ENCODE measurements around the gene PPL. TPM values are rescaled to one million over a fixed set of nuclear protein-coding genes. Genes with fewer than 3 reads are reported as not detected.

Gene PPL
- polyA plus RNA-seq, 1 experiment, result 0.56 TPM

GRCh38 chr16:4944333-4945281, 7.7 kb upstream of the PPL start:
- H3K27me3 ChIP-seq (ENCODE audit: control insufficient read depth, insufficient read depth, low read length), result no peaks in the 10 kb centered on the region
- TF ChIP-seq, protein P1, sequence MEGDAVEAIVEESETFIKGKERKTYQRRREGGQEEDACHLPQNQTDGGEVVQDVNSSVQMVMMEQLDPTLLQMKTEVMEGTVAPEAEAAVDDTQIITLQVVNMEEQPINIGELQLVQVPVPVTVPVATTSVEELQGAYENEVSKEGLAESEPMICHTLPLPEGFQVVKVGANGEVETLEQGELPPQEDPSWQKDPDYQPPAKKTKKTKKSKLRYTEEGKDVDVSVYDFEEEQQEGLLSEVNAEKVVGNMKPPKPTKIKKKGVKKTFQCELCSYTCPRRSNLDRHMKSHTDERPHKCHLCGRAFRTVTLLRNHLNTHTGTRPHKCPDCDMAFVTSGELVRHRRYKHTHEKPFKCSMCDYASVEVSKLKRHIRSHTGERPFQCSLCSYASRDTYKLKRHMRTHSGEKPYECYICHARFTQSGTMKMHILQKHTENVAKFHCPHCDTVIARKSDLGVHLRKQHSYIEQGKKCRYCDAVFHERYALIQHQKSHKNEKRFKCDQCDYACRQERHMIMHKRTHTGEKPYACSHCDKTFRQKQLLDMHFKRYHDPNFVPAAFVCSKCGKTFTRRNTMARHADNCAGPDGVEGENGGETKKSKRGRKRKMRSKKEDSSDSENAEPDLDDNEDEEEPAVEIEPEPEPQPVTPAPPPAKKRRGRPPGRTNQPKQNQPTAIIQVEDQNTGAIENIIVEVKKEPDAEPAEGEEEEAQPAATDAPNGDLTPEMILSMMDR (IDR thresholded peaks at IDR 0.05; ENCODE audit: insufficient read depth, low read depth, low read length), result no peak
- ChIA-PET POLR2A (no interaction called here), CTCF (interaction anchor here (0.8 kb wide), 1 partner anchor 11 kb away, joined by 3 read pairs; no protein-coding TSS in a partner anchor)
- H3K4me3 ChIP-seq (ENCODE audit: low read depth, low read length), result no peak overlapping the region
- no peaks in the 10 kb centered on the region for H3K36me3 ChIP-seq (ENCODE audit: control insufficient read depth, insufficient read depth, low read length)
- DNase-seq (ENCODE audit: low read depth), result peak; percentile 82

DNA sequence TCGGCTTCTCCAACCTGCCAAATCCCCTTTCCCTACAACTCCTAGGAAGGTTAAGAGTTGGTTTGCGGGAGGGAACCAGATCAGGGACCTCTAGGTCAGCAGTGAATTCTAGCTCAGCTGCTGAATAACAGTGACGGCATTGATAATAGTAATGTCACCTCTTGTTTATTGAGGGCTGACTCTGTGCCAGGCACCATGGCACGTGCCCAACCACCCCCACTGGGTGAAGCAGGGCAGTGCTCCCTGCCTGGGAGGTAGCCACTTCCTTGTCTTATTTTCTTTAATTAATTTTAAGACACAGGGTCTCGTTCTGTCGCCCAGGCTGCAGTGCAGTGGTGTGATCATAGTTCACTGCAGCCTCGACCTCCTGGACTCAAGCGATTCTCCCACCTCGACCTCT, 5.5 kb upstream of the PPL start:
- Histone ChIP-seq H3K36me3 (ENCODE audit: control insufficient read depth, insufficient read depth, low read length) (no peaks in the 10 kb centered on the region), H3K27me3 (ENCODE audit: control insufficient read depth, insufficient read depth, low read length) (peaks cover 6% of the 10 kb centered on the region), H3K4me3 (ENCODE audit: low read depth, low read length) (no peak overlapping the region)
- no peak for DNase-seq (ENCODE audit: low read depth)
- TF ChIP-seq, protein P1 (IDR thresholded peaks at IDR 0.05; ENCODE audit: insufficient read depth, low read depth, low read length), result no peak
- ChIA-PET POLR2A (interaction anchor here (0.6 kb wide), 1 partner anchor 208 kb away, joined by 3 read pairs; the partner anchor contains the start of gene DNAAF8), CTCF (interaction anchor here (1.5 kb wide), 1 partner anchor 13 kb away, joined by 5 read pairs; no protein-coding TSS in a partner anchor)

DNA sequence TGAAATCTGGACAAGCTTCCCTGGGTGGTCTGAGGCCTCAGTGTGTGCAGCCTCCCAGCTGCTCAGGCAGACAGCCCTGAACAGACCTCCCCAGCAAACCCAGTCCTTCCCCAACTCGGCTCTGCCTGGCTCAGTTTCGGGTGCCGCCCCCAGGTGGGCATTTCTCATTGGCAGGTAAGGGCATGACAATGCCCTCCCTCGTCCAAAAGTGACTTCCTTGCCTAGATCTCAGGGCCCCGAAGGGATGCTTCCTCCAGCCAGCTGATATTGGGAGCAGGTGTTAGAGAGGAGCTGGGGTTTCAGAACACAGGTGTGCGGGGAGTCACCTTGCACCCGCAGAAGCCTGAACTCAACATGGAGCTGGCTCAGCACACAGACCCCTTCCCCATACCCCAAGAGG, 3.8 kb upstream of the PPL start:
- H3K27me3 ChIP-seq (ENCODE audit: control insufficient read depth, insufficient read depth, low read length), result peaks cover 12% of the 10 kb centered on the region
- TF ChIP-seq, protein P1 (IDR thresholded peaks at IDR 0.05; ENCODE audit: insufficient read depth, low read depth, low read length), result no peak
- no peak for DNase-seq (ENCODE audit: low read depth)
- ChIA-PET POLR2A (no interaction called here), CTCF (interaction anchor here (1.0 kb wide), 1 partner anchor 15 kb away, joined by 3 read pairs; no protein-coding TSS in a partner anchor)
- H3K4me3 ChIP-seq (ENCODE audit: low read depth, low read length), result no peak overlapping the region
- H3K36me3 ChIP-seq (ENCODE audit: control insufficient read depth, insufficient read depth, low read length), result no peaks in the 10 kb centered on the region

- DNase-seq (ENCODE audit: low read depth), result no peak
- ChIA-PET CTCF (interaction anchor here (0.6 kb wide), 1 partner anchor 37 kb away, joined by 3 read pairs; no protein-coding TSS in a partner anchor), POLR2A (no interaction called here)
Observed at GRCh38 chr16:4938683-4939030, 1.7 kb upstream of the PPL start.

More at GRCh38 chr16:4938683-4939030, 1.7 kb upstream of the PPL start:
- TF ChIP-seq, protein P1 (IDR thresholded peaks at IDR 0.05; ENCODE audit: insufficient read depth, low read depth, low read length), result no peak
- Histone ChIP-seq H3K4me3 (ENCODE audit: low read depth, low read length) (no peak overlapping the region), H3K27me3 (ENCODE audit: control insufficient read depth, insufficient read depth, low read length) (peaks cover 14% of the 10 kb centered on the region), H3K36me3 (ENCODE audit: control insufficient read depth, insufficient read depth, low read length) (no peaks in the 10 kb centered on the region)

All from BJ (cell line).